ENCODE data around the gene AHCYL2.

The AHCYL2 gene

GRCh38 chr7:129191272-129191671, 33.6 kb upstream of the AHCYL2 start:
- no peak overlapping the region for H3K27ac ChIP-seq
- H3K4me2 ChIP-seq (ENCODE audit: low read length) = no peak overlapping the region
- H3K79me2 ChIP-seq = peaks cover 5% of the 10 kb centered on the region
- no peak overlapping the region for H2AFZ ChIP-seq
- H3K36me3 ChIP-seq (ENCODE audit: control insufficient read depth, insufficient read depth, low read length) = no peaks in the 10 kb centered on the region
- H3K4me3 ChIP-seq (ENCODE audit: low read depth, low read length) = no peak overlapping the region
- peaks cover 7% of the 10 kb centered on the region for H3K4me1 ChIP-seq
- H3K9me3 ChIP-seq (ENCODE audit: control insufficient read depth, low read length) = no peaks in the 10 kb centered on the region
- no peaks in the 10 kb centered on the region for H3K27me3 ChIP-seq (ENCODE audit: control insufficient read depth, insufficient read depth, low read length)
- H3K9ac ChIP-seq = no peak overlapping the region
- no peak for TF ChIP-seq CTCF (IDR thresholded peaks at IDR 0.05)

- Histone ChIP-seq H3K27ac (no peak overlapping the region), H3K79me2 (peaks cover 5% of the 10 kb centered on the region), H3K36me3 (ENCODE audit: control insufficient read depth, insufficient read depth, low read length) (no peaks in the 10 kb centered on the region), H2AFZ (no peak overlapping the region), H3K4me3 (ENCODE audit: low read depth, low read length) (no peak overlapping the region), H3K4me1 (peaks cover 7% of the 10 kb centered on the region), H3K9ac (no peak overlapping the region), H3K27me3 (ENCODE audit: control insufficient read depth, insufficient read depth, low read length) (no peaks in the 10 kb centered on the region), H3K4me2 (ENCODE audit: low read length) (no peak overlapping the region), H3K9me3 (ENCODE audit: control insufficient read depth, low read length) (no peaks in the 10 kb centered on the region)
- TF ChIP-seq CTCF (IDR thresholded peaks at IDR 0.05) = no peak
Observed at GRCh38 chr7:129193892-129194291, 30.9 kb upstream of the AHCYL2 start.

GRCh38 chr7:129197771-129198170, 27.1 kb upstream of the AHCYL2 start:
- Histone ChIP-seq H3K4me1 (no peaks in the 10 kb centered on the region), H2AFZ (no peak overlapping the region), H3K36me3 (ENCODE audit: control insufficient read depth, insufficient read depth, low read length) (no peaks in the 10 kb centered on the region), H3K79me2 (no peaks in the 10 kb centered on the region), H3K4me2 (ENCODE audit: low read length) (no peak overlapping the region), H3K9me3 (ENCODE audit: control insufficient read depth, low read length) (no peaks in the 10 kb centered on the region), H3K27ac (no peak overlapping the region), H3K27me3 (ENCODE audit: control insufficient read depth, insufficient read depth, low read length) (no peaks in the 10 kb centered on the region), H3K4me3 (ENCODE audit: low read depth, low read length) (no peak overlapping the region), H3K9ac (no peak overlapping the region)
- no peak for TF ChIP-seq CTCF (IDR thresholded peaks at IDR 0.05)

GRCh38 chr7:129199406-129199805, 25.4 kb upstream of the AHCYL2 start:
- Histone ChIP-seq H3K4me1 (no peaks in the 10 kb centered on the region), H3K4me3 (ENCODE audit: low read depth, low read length) (no peak overlapping the region), H3K27me3 (ENCODE audit: control insufficient read depth, insufficient read depth, low read length) (no peaks in the 10 kb centered on the region), H3K79me2 (no peaks in the 10 kb centered on the region), H3K27ac (no peak overlapping the region), H3K9me3 (ENCODE audit: control insufficient read depth, low read length) (no peaks in the 10 kb centered on the region), H2AFZ (no peak overlapping the region), H3K36me3 (ENCODE audit: control insufficient read depth, insufficient read depth, low read length) (no peaks in the 10 kb centered on the region), H3K9ac (no peak overlapping the region), H3K4me2 (ENCODE audit: low read length) (no peak overlapping the region)
- no peak for TF ChIP-seq CTCF (IDR thresholded peaks at IDR 0.05)

GRCh38 chr7:129202058-129202777, 22.6 kb upstream of the AHCYL2 start:
- TF ChIP-seq CTCF (IDR thresholded peaks at IDR 0.05) = no peak
- Histone ChIP-seq H2AFZ (no peak overlapping the region), H3K4me1 (no peaks in the 10 kb centered on the region), H3K36me3 (ENCODE audit: control insufficient read depth, insufficient read depth, low read length) (no peaks in the 10 kb centered on the region), H3K79me2 (no peaks in the 10 kb centered on the region), H3K27me3 (ENCODE audit: control insufficient read depth, insufficient read depth, low read length) (no peaks in the 10 kb centered on the region), H3K27ac (no peak overlapping the region), H3K4me2 (ENCODE audit: low read length) (no peak overlapping the region), H3K9ac (no peak overlapping the region), H3K9me3 (ENCODE audit: control insufficient read depth, low read length) (no peaks in the 10 kb centered on the region), H3K4me3 (ENCODE audit: low read depth, low read length) (no peak overlapping the region)
